Left lung (tissue), 10 donors: Measurements from ENCODE around the gene FGD3. TPM values are rescaled to one million over a fixed set of nuclear protein-coding genes. Genes with fewer than 3 reads are reported as not detected.

Experiments
- ATAC-seq: fragments of 200-7000 bp; cut with Tn5 transposase; one replicate; pipeline ENCODE4 v1.9.1; 2020; ENCODE audit warnings: moderate library complexity
- DNase-seq, 4 donors: peaks; one replicate each; pipeline ENCODE4 v3.0.0-alpha.2; 2013 to 2020
- H3K27ac ChIP-seq, 2 donors: fragments of 200-600 bp; sonication (generic) in 1 of 2; one replicate each; pipeline versions ENCODE4 v1.5.0 to v1.8.0; 2020 to 2021
- H3K27me3 ChIP-seq, 2 donors: fragments of 200-600 bp; sonication (generic) in 1 of 2; one replicate each; pipeline versions ENCODE4 v1.5.0 to v1.8.0; 2020 to 2021
- H3K36me3 ChIP-seq, 2 donors: fragments of 200-600 bp; sonication (generic) in 1 of 2; one replicate each; pipeline versions ENCODE4 v1.5.0 to v1.8.0; 2020 to 2021
- H3K4me1 ChIP-seq, 2 donors: fragments of 200-600 bp; one replicate each; pipeline ENCODE4 v1.8.0; 2021
- H3K4me3 ChIP-seq, 2 donors: fragments of 200-600 bp; sonication (generic) in 1 of 2; one replicate each; pipeline versions ENCODE4 v1.5.0 to v1.8.0; 2020 to 2021; ENCODE audit warnings: mild to moderate bottlenecking in 1 of 2
- H3K9me3 ChIP-seq, 2 donors: fragments of 200-600 bp; sonication (generic) in 1 of 2; one replicate each; pipeline versions ENCODE4 v1.5.0 to v1.8.0; 2020 to 2021
- CTCF ChIP-seq, 2 donors: fragments of 200-600 bp; sonication (generic) in 1 of 2; IDR thresholded peaks; one replicate each; pipeline versions ENCODE4 v1.5.0 to v1.8.0; 2021; ENCODE audit warnings: antibody characterized with exemption in 2 of 2
- intact Hi-C, 2 donors: fragments of 100-400 bp; cut with DNase I; formaldehyde crosslinking; loops; one replicate each; pipeline versions ENCODE4 v1.11.2 to v1.14.2; 2022
- polyA plus RNA-seq, 6 donors: library from polyadenylated mRNA; unstranded; fragments of 120-200 nt; gene quantifications; one replicate each; pipeline ENCODE4 v1.2.1, GENCODE V29; 2013; ENCODE audit not compliant: insufficient read length in 6 of 6
- total RNA-seq, 2 donors: library from RNA; stranded (reverse); fragmentation: NEBNext Ultra II Directional; extraction: Animal tissue kit (Norgen Biotek cat#: 25700); gene quantifications; one replicate each; pipeline ENCODE4 v1.2.1, GENCODE V29; 2021
- donor health status: DM: no; HTN: yes; CAD: no.
- donor health status: DM: no; HTN: no; CAD: no.

The FGD3 gene
- total and polyA plus RNA-seq, 8 donors: 4.2 to 29.9 (median 7.8) TPM

GRCh38 chr9:93009337-93010015 lies 62.2 kb downstream of the FGD3 start:
- Histone ChIP-seq H3K9me3 (no peaks in the 10 kb centered on the region), H3K27me3 (no peaks in the 10 kb centered on the region), H3K4me1 (no peaks in the 10 kb centered on the region), H3K27ac (no peak overlapping the region), H3K36me3 (peaks cover 0 to 94% of the 10 kb centered on the region in 2 donors), H3K4me3 (no peak overlapping the region)
- no peak for DNase-seq
- intact Hi-C loops: no loop called here
- no peak for TF ChIP-seq CTCF (IDR thresholded peaks at IDR 0.05)
- peak; percentile 34 for ATAC-seq

GRCh38 chr9:93010056-93010455 lies 62.7 kb downstream of the FGD3 start:
- intact Hi-C loops: no loop called here
- DNase-seq (no peak), ATAC-seq (no peak)
- H3K36me3 ChIP-seq: peaks cover 0 to 94% of the 10 kb centered on the region in 2 donors
- no peak overlapping the region for H3K4me3 ChIP-seq
- no peaks in the 10 kb centered on the region for H3K9me3 ChIP-seq
- no peaks in the 10 kb centered on the region for H3K4me1 ChIP-seq
- no peak for TF ChIP-seq CTCF (IDR thresholded peaks at IDR 0.05)
- no peaks in the 10 kb centered on the region for H3K27me3 ChIP-seq
- no peak overlapping the region for H3K27ac ChIP-seq

- no peaks in the 10 kb centered on the region for H3K27me3 ChIP-seq
- no peak for TF ChIP-seq CTCF (IDR thresholded peaks at IDR 0.05)
- no peaks in the 10 kb centered on the region for H3K4me1 ChIP-seq
- no peak for ATAC-seq
- intact Hi-C loops: no loop called here
- H3K36me3 ChIP-seq: peaks cover 0 to 94% of the 10 kb centered on the region in 2 donors
- no peak for DNase-seq
- H3K9me3 ChIP-seq: no peaks in the 10 kb centered on the region
- no peak overlapping the region for H3K27ac ChIP-seq
- H3K4me3 ChIP-seq: no peak overlapping the region
Measured at GRCh38 chr9:93010704-93011103, 63.4 kb downstream of the FGD3 start.

- Histone ChIP-seq H3K9me3 (no peaks in the 10 kb centered on the region), H3K36me3 (peaks cover 0 to 94% of the 10 kb centered on the region in 2 donors), H3K27ac (no peak overlapping the region), H3K4me3 (no peak overlapping the region), H3K27me3 (no peaks in the 10 kb centered on the region), H3K4me1 (no peaks in the 10 kb centered on the region)
- DNase-seq (no peak), ATAC-seq (no peak)
- TF ChIP-seq CTCF (IDR thresholded peaks at IDR 0.05): no peak
- intact Hi-C loops: no loop called here
Measured at GRCh38 chr9:93011114-93011513, 63.8 kb downstream of the FGD3 start.

- intact Hi-C loops: no loop called here
- no peaks in the 10 kb centered on the region for H3K9me3 ChIP-seq
- no peak overlapping the region for H3K4me3 ChIP-seq
- no peaks in the 10 kb centered on the region for H3K4me1 ChIP-seq
- no peak for DNase-seq
- peaks cover 0 to 94% of the 10 kb centered on the region in 2 donors for H3K36me3 ChIP-seq
- H3K27ac ChIP-seq: no peak overlapping the region
- no peak for ATAC-seq
- H3K27me3 ChIP-seq: no peaks in the 10 kb centered on the region
- no peak for TF ChIP-seq CTCF (IDR thresholded peaks at IDR 0.05)
Measured at GRCh38 chr9:93012963-93013855, 65.9 kb downstream of the FGD3 start.
